Esophagus squamous epithelium (tissue), 5 donors: ENCODE measurements around the gene VEGFB. TPM values are rescaled to one million over a fixed set of nuclear protein-coding genes. Genes with fewer than 3 reads are reported as not detected.
A peak's percentile ranks its signal among the peaks of the same experiment; 100 is the strongest.

Source experiments
- DNase-seq: peaks from one replicate; lab custom pipeline; 2025; lab: John Stamatoyannopoulos, UW
- H3K27ac ChIP-seq, 4 donors: fragments of 200-600 bp; sonication (generic); one replicate each; pipeline ENCODE4 v1.5.1; 2016 to 2019; ENCODE audit warnings: mild to moderate bottlenecking in 1 of 4
- H3K27me3 ChIP-seq, 4 donors: fragments of 200-600 bp; sonication (generic); 1 replicate in 3 of 4; 2 replicates in 1 of 4; pipeline versions ENCODE4 v1.5.1 to v1.6.0; 2017 to 2021; ENCODE audit warnings: antibody characterized with exemption in 1 of 4
- H3K36me3 ChIP-seq, 3 donors: fragments of 200-600 bp; sonication (generic); one replicate each; pipeline ENCODE4 v1.5.1; 2016 to 2019
- H3K4me1 ChIP-seq, 3 donors: fragments of 200-600 bp; sonication (generic); one replicate each; pipeline ENCODE4 v1.5.1; 2017 to 2019
- H3K4me3 ChIP-seq, 4 donors: fragments of 200-600 bp; sonication (generic); 1 replicate in 3 of 4; 2 replicates in 1 of 4; pipeline ENCODE4 v1.5.1; 2016 to 2019; ENCODE audit warnings: mild to moderate bottlenecking in 2 of 4, moderate library complexity in 1 of 4
- H3K9me3 ChIP-seq, 3 donors: fragments of 200-600 bp; sonication (generic); one replicate each; pipeline ENCODE4 v1.5.1; 2016 to 2019
- POLR2A ChIP-seq, 4 donors: fragments of 450-650 bp; IDR thresholded peaks; one replicate each; pipeline ENCODE4 v1.6.1; 2017; ENCODE audit warnings: antibody characterized with exemption in 4 of 4, mild to moderate bottlenecking in 4 of 4, moderate library complexity in 3 of 4
- WGBS, 2 donors: methylation state at CpG; one replicate each; pipeline ENCODE4 v1.1.5; 2018; 5-methylcytosine and 5-hydroxymethylcytosine counted together
- intact Hi-C: fragments of 100-400 bp; cut with DNase I; formaldehyde crosslinking; loops from one replicate; pipeline ENCODE4 v1.15.0; 2022
- total RNA-seq, 4 donors: library from RNA; depleted of rRNA; stranded (reverse); fragments of >200 nt; gene quantifications; one replicate each; pipeline ENCODE4 v1.1.0, GENCODE V29; 2016
- TF ChIP-seq, protein P1 (sequence below), 6 experiments: fragments of 450-650 bp in 4 of 6; fragments of 200-600 bp in 2 of 6; sonication (generic) in 2 of 6; IDR thresholded peaks; one replicate each; pipeline ENCODE4 v1.5.1; 2016 to 2019; ENCODE audit warnings: antibody characterized with exemption in 6 of 6, mild to moderate bottlenecking in 4 of 6, moderate library complexity in 4 of 6
- donor health status: DM: yes; HTN: yes; CAD: no.

VEGFB gene
- total RNA-seq, 4 donors from 2014 or later, result 18.0 to 50.5 (median 30.9) TPM

DNA sequence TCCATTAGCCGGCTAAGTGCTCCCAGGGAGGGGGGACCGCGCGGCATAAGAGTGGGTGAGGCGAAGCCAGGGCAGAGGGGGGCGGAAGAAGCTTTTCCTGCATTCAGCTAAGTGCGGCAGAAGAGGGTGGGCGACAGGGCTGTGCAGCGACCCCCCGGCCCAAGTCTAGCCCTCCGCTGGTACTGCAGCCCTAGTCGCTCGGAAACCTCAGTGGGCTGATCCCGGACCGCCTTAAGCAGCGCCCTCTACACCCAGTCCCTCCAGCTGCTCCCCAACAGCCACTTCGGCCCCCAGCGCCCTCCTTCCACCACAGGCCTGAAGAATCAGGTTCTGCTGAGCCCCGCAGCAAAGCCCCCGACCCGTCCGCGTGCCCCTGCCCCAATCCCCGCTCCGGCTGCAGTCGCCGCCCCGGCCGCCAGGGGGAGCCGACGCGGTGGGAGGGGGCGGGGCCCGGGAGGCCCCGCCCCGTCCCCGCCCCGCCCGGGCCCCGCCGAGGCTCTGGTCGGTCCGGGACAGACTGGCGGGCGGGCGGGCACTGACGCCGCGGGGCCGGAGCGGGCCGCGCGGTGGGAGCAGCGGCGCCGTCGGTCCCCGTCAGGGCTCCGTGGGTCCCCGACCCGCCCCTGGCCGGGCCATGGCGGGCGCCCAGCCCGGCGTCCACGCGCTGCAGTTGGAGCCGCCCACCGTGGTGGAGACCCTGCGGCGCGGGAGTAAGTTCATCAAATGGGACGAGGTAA is 16.8 kb downstream of the VEGFB start, which contains the start of gene PLCB3:
Gene PLCB3, plus strand, starts transcription at position 515 of the 737 bp plus-strand sequence. Its CDS starts 120 bp downstream, at position 635.
- intact Hi-C loops, result no loop called here
- no peak for DNase-seq
- peaks cover 29 to 67% (median 44%) of the 10 kb centered on the region in 3 donors for H3K4me1 ChIP-seq
- H3K36me3 ChIP-seq, result peaks cover 4 to 24% (median 13%) of the 10 kb centered on the region in 3 donors
- TF ChIP-seq POLR2A (IDR thresholded peaks at IDR 0.05), result peak in 3 of 4 donors; percentile 24 to 73 (median 38)
- TF ChIP-seq, protein P1, sequence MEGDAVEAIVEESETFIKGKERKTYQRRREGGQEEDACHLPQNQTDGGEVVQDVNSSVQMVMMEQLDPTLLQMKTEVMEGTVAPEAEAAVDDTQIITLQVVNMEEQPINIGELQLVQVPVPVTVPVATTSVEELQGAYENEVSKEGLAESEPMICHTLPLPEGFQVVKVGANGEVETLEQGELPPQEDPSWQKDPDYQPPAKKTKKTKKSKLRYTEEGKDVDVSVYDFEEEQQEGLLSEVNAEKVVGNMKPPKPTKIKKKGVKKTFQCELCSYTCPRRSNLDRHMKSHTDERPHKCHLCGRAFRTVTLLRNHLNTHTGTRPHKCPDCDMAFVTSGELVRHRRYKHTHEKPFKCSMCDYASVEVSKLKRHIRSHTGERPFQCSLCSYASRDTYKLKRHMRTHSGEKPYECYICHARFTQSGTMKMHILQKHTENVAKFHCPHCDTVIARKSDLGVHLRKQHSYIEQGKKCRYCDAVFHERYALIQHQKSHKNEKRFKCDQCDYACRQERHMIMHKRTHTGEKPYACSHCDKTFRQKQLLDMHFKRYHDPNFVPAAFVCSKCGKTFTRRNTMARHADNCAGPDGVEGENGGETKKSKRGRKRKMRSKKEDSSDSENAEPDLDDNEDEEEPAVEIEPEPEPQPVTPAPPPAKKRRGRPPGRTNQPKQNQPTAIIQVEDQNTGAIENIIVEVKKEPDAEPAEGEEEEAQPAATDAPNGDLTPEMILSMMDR (IDR thresholded peaks at IDR 0.05), result peak; percentile 69 to 96 (median 90)
- no peaks in the 10 kb centered on the region for H3K9me3 ChIP-seq
- WGBS, 2 donors, result 0% methylated on average over 1 of the region's 75 CpGs; no CpG with 5 or more reads in 1 of the 2 donors
- peak within 1 kb of the TSS; percentile 81 to 91 (median 89) for H3K27ac ChIP-seq
- no peaks in the 10 kb centered on the region for H3K27me3 ChIP-seq
- H3K4me3 ChIP-seq, result peak within 1 kb of the TSS; percentile 73 to 94 (median 76)

DNA sequence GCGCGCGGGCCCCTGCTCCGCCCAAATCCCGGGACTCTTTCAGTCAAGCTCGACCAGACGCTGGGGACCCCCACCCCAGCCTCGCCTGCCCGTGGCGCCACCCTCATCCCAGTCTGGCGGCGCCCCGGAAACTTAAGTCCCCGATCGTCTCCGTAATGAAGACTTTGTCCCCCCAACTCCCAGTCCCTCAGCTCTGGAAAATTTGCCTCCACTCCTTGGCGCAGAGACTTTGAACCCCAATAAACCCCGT is 17.3 kb downstream of the VEGFB start:
- Histone ChIP-seq H3K4me1 (peaks cover 29 to 71% (median 44%) of the 10 kb centered on the region in 3 donors), H3K27ac (peak overlapping the region; percentile 81 to 91 (median 89)), H3K36me3 (peaks cover 9 to 29% (median 13%) of the 10 kb centered on the region in 3 donors), H3K27me3 (no peaks in the 10 kb centered on the region), H3K4me3 (peak overlapping the region; percentile 73 to 94 (median 76)), H3K9me3 (no peaks in the 10 kb centered on the region)
- 0% methylated on average over 5 to 6 of the region's 18 CpGs for WGBS, 2 donors
- intact Hi-C loops, result no loop called here
- no peak for TF ChIP-seq POLR2A (IDR thresholded peaks at IDR 0.05)
- TF ChIP-seq, protein P1 (IDR thresholded peaks at IDR 0.05), result no peak
- no peak for DNase-seq

DNA sequence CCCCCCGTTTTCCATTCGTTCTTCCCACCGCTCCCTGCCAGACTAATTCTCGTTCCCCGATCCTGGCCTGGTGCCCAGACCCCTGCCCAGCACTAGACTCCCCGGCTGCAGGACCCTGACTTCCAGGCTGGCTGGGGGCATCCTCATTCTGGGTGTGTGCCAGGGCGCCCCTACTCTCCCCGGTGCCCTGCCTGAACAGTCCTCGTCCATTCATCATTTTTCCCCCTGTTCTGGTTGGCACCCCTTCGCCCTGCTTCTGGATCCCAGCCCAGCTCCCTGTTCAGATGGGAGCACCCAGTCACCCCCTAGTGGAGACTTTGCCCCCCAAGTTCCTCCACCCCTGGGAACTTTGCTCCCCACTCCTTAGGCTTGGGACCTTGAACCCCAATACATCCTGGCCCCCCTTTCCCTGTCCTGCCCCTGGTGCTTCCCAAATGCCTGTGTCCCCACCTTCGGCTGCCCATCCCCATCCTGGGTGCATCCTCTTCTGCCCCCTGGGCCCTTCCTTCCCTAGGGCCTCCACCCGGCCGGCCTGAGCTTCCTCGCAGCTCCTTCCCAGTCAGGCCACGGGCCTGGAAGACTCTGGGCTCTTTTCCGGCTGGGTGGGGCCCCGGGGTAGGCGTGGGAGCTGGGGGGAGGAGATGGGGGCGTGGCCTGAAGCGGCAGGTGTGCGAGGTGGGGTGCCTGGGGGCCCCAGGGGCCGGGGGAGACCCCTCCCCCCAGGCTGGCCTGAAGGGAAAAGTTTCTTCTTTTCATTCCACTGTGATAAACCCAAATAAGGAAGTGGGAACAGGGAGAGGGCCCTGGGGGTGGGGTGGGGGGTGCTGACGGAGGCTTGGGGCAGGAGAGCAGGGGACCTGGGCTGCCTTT is 17.9 kb downstream of the VEGFB start:
- TF ChIP-seq POLR2A (IDR thresholded peaks at IDR 0.05), result peak in 1 of 4 donors; percentile 50
- TF ChIP-seq, protein P1 (IDR thresholded peaks at IDR 0.05), result peak in 5 of 6 experiments; percentile 10 to 42 (median 17)
- 4 to 6% methylated on average over 9 to 11 of the region's 23 CpGs for WGBS, 2 donors
- DNase-seq, result no peak
- intact Hi-C loops, result no loop called here
- Histone ChIP-seq H3K4me1 (peaks cover 29 to 69% (median 40%) of the 10 kb centered on the region in 3 donors), H3K9me3 (no peaks in the 10 kb centered on the region), H3K4me3 (peak overlapping the region; percentile 73 to 94 (median 76)), H3K27ac (peak overlapping the region; percentile 81 to 91 (median 89)), H3K36me3 (peaks cover 11 to 35% (median 13%) of the 10 kb centered on the region in 3 donors), H3K27me3 (no peaks in the 10 kb centered on the region)

DNA sequence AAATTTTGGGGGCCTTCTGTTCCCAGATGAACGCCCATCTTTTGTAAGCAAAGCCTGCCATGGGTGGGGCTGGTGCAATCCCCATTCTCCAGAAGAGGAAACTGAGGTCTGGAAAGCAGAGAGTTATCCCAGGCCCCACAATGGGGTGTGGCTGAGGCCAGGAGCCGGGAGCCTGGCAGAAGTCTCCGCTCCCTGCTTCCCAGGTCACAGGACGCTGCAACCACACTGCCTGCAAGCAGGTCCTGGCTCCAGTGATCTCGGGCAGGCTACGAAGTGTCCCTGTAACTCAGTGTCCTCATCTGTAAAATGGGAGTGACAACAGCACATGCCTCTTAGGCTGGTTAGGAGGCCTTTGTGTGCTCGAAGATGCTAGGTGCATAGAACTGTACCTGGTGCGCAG is 18.7 kb downstream of the VEGFB start:
- 65% methylated on average over 8 of the region's 8 CpGs; no CpG with 5 or more reads in 1 of the 2 donors for WGBS, 2 donors
- intact Hi-C loops, result no loop called here
- peak overlapping the region in 3 of 4 donors; percentile 75 to 94 (median 76) for H3K4me3 ChIP-seq
- peaks cover 22 to 61% (median 34%) of the 10 kb centered on the region in 3 donors for H3K4me1 ChIP-seq
- no peaks in the 10 kb centered on the region for H3K27me3 ChIP-seq
- no peak for DNase-seq
- H3K9me3 ChIP-seq, result no peaks in the 10 kb centered on the region
- peaks cover 13 to 43% (median 14%) of the 10 kb centered on the region in 3 donors for H3K36me3 ChIP-seq
- TF ChIP-seq POLR2A (IDR thresholded peaks at IDR 0.05), result no peak
- TF ChIP-seq, protein P1 (IDR thresholded peaks at IDR 0.05), result no peak
- peak overlapping the region in 3 of 4 donors; percentile 19 to 91 (median 91) for H3K27ac ChIP-seq
